LNCaP clone FGC (cell line): Measurements from ENCODE around the gene CFAP100.

Experiments used
- DNase-seq: peaks from one replicate; pipeline ENCODE4 v3.0.0-alpha.2; 2011; ENCODE audit warnings: low read depth
- H3K4me3 ChIP-seq: 2 replicates; pipeline ENCODE4 v1.5.1; 2011; ENCODE audit warnings: mild to moderate bottlenecking, low read depth, low read length, control low read depth
- TF ChIP-seq, protein P1 (sequence below): IDR thresholded peaks from 2 replicates; pipeline ENCODE4 v1.5.1; 2012; ENCODE audit warnings: mild to moderate bottlenecking; ENCODE audit not compliant: control insufficient read depth, insufficient read depth; ENCODE audit errors: extremely low read depth

The CFAP100 gene

DNA sequence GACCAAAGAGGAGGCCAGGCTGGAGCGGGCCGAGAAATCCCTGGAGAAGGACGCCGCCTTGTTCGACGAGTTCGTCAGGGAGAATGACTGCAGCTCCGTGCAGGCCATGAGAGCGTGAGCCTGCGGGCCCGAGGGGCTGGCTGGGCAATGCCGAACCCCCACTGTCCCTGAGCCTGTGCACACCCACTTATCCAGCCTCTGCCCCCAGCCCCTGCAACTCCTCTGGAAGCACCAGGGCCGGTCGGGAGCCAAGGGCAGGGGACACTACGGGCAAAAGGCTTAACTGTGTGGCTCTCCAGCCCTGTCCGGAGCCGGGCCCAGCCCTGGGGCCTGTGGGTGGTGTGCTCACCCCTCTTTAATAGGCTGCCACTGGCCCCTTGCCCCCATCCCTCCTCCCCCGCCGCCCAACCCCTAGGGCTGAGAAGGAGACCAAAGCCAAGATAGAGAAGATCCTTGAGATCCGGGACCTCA lies 24.0 kb downstream of the CFAP100 start:
- no peak overlapping the region for H3K4me3 ChIP-seq
- DNase-seq, result no peak
- TF ChIP-seq, protein P1, sequence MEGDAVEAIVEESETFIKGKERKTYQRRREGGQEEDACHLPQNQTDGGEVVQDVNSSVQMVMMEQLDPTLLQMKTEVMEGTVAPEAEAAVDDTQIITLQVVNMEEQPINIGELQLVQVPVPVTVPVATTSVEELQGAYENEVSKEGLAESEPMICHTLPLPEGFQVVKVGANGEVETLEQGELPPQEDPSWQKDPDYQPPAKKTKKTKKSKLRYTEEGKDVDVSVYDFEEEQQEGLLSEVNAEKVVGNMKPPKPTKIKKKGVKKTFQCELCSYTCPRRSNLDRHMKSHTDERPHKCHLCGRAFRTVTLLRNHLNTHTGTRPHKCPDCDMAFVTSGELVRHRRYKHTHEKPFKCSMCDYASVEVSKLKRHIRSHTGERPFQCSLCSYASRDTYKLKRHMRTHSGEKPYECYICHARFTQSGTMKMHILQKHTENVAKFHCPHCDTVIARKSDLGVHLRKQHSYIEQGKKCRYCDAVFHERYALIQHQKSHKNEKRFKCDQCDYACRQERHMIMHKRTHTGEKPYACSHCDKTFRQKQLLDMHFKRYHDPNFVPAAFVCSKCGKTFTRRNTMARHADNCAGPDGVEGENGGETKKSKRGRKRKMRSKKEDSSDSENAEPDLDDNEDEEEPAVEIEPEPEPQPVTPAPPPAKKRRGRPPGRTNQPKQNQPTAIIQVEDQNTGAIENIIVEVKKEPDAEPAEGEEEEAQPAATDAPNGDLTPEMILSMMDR, result no peak

GRCh38 chr3:126419151-126419703 lies 24.5 kb downstream of the CFAP100 start:
- DNase-seq, result no peak

GRCh38 chr3:126419886-126420786 lies 25.4 kb downstream of the CFAP100 start:
- no peak overlapping the region for H3K4me3 ChIP-seq
- TF ChIP-seq, protein P1, result no peak
- no peak for DNase-seq

More at GRCh38 chr3:126419151-126419703, 24.5 kb downstream of the CFAP100 start:
- TF ChIP-seq, protein P1, result no peak
- H3K4me3 ChIP-seq, result no peak overlapping the region

DNA sequence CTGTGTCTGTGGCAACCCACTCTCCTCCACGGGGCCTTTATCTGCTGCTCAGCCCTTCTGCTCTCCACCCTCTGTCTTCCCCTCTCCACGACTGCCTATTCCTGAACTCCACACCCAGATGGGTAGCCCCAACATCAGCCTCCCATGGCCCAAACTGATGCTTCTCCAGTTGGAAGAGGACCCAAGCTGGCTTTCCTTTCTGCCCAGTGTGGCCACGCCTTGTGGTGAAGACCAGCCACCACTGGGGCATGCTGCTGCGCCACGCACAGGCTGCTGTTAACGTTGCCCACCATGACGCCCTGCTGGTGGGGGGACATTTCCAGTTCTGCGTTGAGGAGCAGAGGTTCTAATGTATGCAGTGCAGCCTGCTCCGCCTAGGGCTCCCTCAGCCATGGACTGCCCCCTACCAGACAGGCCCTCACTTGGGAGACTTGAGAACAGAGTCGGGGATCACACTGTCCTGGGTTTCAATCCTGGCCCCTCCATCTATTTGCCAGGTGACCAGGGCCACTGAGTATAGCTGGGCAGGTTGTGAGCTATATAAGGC lies 26.9 kb downstream of the CFAP100 start:
- no peak overlapping the region for H3K4me3 ChIP-seq
- DNase-seq, result no peak
- TF ChIP-seq, protein P1, result no peak

DNA sequence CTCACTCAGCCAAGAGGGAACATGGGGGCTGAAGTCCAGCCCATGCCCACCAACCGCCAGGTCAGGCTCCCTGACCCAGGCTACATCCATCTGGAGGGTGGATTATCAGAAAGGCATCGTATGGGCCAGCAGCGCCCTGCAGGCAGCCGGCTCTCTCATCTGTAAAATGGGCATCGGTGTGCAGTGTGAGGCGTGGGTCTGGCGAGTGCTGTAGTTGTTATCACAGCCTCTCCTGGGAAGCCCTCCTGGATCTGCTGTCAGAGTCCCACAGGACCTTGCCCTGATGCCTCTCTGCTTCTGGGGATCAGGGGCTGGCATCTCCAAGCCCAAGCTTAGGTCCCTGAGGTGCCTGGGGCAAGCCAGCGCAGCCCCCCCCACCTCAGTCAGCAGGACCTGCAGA lies 27.4 kb downstream of the CFAP100 start:
- H3K4me3 ChIP-seq, result no peak overlapping the region
- no peak for DNase-seq
- TF ChIP-seq, protein P1, result no peak

DNA sequence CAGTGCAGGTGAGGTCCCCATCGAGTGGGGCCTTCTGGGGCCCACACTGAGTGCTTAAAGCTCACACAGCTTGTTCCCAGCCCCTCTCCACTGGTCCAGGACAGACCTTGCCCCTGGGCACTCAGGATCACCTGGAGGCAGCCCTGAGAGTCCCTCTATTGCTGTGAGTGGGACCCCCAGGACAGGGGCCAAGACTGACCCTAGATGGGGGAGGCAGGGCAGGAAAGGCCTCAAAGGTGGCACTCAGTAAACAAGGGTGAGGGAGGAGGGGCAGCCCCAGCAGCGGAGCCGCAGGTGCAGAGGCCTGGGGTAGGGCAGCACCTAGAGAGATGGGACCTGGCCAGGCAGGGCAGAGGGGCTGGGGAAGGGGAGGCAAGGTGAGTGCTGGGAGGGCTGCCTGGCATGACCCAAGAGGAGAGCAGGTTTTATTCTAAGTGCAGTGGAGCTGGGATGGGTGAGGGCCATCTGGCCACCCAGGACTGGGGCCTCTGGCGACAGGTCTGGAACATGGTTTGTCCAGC lies 27.9 kb downstream of the CFAP100 start:
- H3K4me3 ChIP-seq, result no peak overlapping the region
- TF ChIP-seq, protein P1, result no peak
- no peak for DNase-seq
